GM12873 (cell line): ENCODE data around the gene RENBP.
A peak's percentile ranks its signal among the peaks of the same experiment; 100 is the strongest.

Experiments
- CTCF ChIP-seq: IDR thresholded peaks from 2 replicates; pipeline ENCODE4 v1.5.1; 2012; ENCODE audit warnings: low read depth, mild to moderate bottlenecking, moderate library complexity, low read length, control low read depth; ENCODE audit not compliant: insufficient read depth; ENCODE audit errors: missing control alignments

RENBP gene

GRCh38 chrX:153945956-153946943, 1.8 kb upstream of the RENBP start:
- no peak for TF ChIP-seq CTCF

- TF ChIP-seq CTCF = no peak
Observed at GRCh38 chrX:153944800-153945150, 332 bp upstream of the RENBP start.

- TF ChIP-seq CTCF = no peak
Observed at GRCh38 chrX:153941336-153942252, 2.8 kb downstream of the RENBP start.

- no peak for TF ChIP-seq CTCF
Observed at GRCh38 chrX:153939573-153939972, 4.9 kb downstream of the RENBP start.

GRCh38 chrX:153938226-153938786, 6.1 kb downstream of the RENBP start:
- TF ChIP-seq CTCF = peak; percentile 33

- no peak for TF ChIP-seq CTCF
Observed at GRCh38 chrX:153937056-153937455, 7.4 kb downstream of the RENBP start.
